Breast epithelium (tissue), 4 donors: ENCODE measurements around the gene COMMD3. TPM values are rescaled to one million over a fixed set of nuclear protein-coding genes. Genes with fewer than 3 reads are reported as not detected.
"Not testable (repeated sequence)": the region's sequence is repeated elsewhere in the genome, so short reads cannot be mapped to it uniquely, and the experiment has no call there.

ENCODE experiments used
- DNase-seq, 2 donors: peaks; one replicate each; pipeline ENCODE4 v3.0.0-alpha.2; 2019; ENCODE audit warnings: low spot score in 2 of 2
- H3K27ac ChIP-seq, 2 donors: fragments of 200-600 bp; sonication (generic) in 1 of 2; one replicate each; pipeline ENCODE4 v1.5.1; 2016 to 2019; ENCODE audit warnings: mild to moderate bottlenecking in 1 of 2
- H3K27me3 ChIP-seq, 2 donors: fragments of 200-600 bp; sonication (generic) in 1 of 2; one replicate each; pipeline versions ENCODE4 v1.5.1 to v1.6.0; 2017 to 2019; ENCODE audit warnings: control low read depth in 1 of 2, mild to moderate bottlenecking in 1 of 2
- H3K36me3 ChIP-seq: fragments of 200-600 bp; one replicate; pipeline ENCODE4 v1.5.1; 2019
- H3K4me1 ChIP-seq, 2 donors: fragments of 200-600 bp; sonication (generic); one replicate each; pipeline ENCODE4 v1.5.1; 2016 to 2019; ENCODE audit warnings: control low read depth in 1 of 2
- H3K4me3 ChIP-seq, 3 donors: fragments of 200-600 bp; sonication (generic); 1 replicate in 2 of 3; 2 replicates in 1 of 3; pipeline ENCODE4 v1.5.1; 2016 to 2019; ENCODE audit warnings: mild to moderate bottlenecking in 3 of 3, moderate library complexity in 2 of 3
- H3K9me3 ChIP-seq, 2 donors: fragments of 200-600 bp; sonication (generic) in 1 of 2; one replicate each; pipeline ENCODE4 v1.5.1; 2016 to 2019; ENCODE audit warnings: control low read depth in 1 of 2
- CTCF ChIP-seq, 3 donors: fragments of 450-650 bp; IDR thresholded peaks; one replicate each; pipeline ENCODE4 v1.5.1; 2016 to 2017; ENCODE audit warnings: antibody characterized with exemption in 3 of 3, mild to moderate bottlenecking in 3 of 3, moderate library complexity in 3 of 3
- POLR2A ChIP-seq: fragments of 450-650 bp; IDR thresholded peaks from one replicate; pipeline ENCODE4 v1.6.1; 2016; ENCODE audit warnings: antibody characterized with exemption, mild to moderate bottlenecking, moderate library complexity
- POLR2AphosphoS5 ChIP-seq, 3 donors: sonication (generic); formaldehyde crosslinking; IDR thresholded peaks; one replicate each; pipeline ENCODE4 v1.6.1; 2017; ENCODE audit warnings: antibody characterized with exemption in 3 of 3
- intact Hi-C: fragments of 100-400 bp; cut with DNase I; formaldehyde crosslinking; loops from one replicate; pipeline ENCODE4 v1.15.1; 2023; ENCODE audit warnings: low total_unique reads
- total RNA-seq, 3 donors: library from RNA; depleted of rRNA; stranded (reverse); fragments of >200 nt; gene quantifications; one replicate each; pipeline ENCODE4 v1.1.0, GENCODE V29; 2016

The COMMD3 gene
- total RNA-seq, 3 donors from 2014 or later: 30.1 to 51.4 (median 35.7) TPM

- Histone ChIP-seq H3K4me1 (no peaks in the 10 kb centered on the region), H3K27me3 (no peaks in the 10 kb centered on the region), H3K36me3 (no peaks in the 10 kb centered on the region), H3K9me3 (no peaks in the 10 kb centered on the region), H3K4me3 (no peak overlapping the region), H3K27ac (no peak overlapping the region)
- DNase-seq: no peak
- TF ChIP-seq POLR2AphosphoS5 (IDR thresholded peaks at IDR 0.05) (no peak), POLR2A (no peak), CTCF (IDR thresholded peaks at IDR 0.05) (no peak)
- intact Hi-C loops: no loop called here
Observed at GRCh38 chr10:22356324-22356873, 40.2 kb downstream of the COMMD3 start.

DNA sequence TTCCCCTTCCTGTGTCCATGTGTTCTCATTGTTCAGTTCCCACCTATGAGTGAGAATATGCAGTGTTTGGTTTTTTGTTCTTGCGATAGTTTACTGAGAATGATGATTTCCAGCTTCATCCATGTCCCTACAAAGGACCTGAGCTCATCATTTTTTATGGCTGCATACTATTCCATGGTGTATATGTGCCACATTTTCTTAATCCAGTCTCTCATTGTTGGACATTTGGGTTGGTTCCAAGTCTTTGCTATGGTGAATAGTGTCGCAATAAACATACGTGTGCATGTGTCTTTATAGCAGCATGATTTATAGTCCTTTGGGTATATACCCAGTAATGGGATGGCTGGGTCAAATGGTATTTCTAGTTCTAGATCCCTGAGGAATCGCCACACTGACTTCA is 41.6 kb downstream of the COMMD3 start:
- H3K36me3 ChIP-seq, H3K4me3 ChIP-seq, H3K9me3 ChIP-seq, H3K4me1 ChIP-seq, DNase-seq, intact Hi-C loops, H3K27ac ChIP-seq, H3K27me3 ChIP-seq: not testable (repeated sequence)

GRCh38 chr10:22363305-22363704 is 47.1 kb downstream of the COMMD3 start:
- Histone ChIP-seq H3K4me1 (no peaks in the 10 kb centered on the region), H3K9me3 (no peaks in the 10 kb centered on the region), H3K27ac (no peak overlapping the region), H3K36me3 (no peaks in the 10 kb centered on the region), H3K4me3 (no peak overlapping the region), H3K27me3 (no peaks in the 10 kb centered on the region)
- intact Hi-C loops: loop anchor here (10.0 kb wide), 1 partner anchor 89 kb away; no protein-coding TSS in a partner anchor
- DNase-seq: no peak
- TF ChIP-seq POLR2AphosphoS5 (IDR thresholded peaks at IDR 0.05) (no peak), POLR2A (no peak), CTCF (IDR thresholded peaks at IDR 0.05) (no peak)

- H3K27me3 ChIP-seq: no peaks in the 10 kb centered on the region
- H3K9me3 ChIP-seq: no peaks in the 10 kb centered on the region
- H3K4me3 ChIP-seq: no peak overlapping the region
Observed at GRCh38 chr10:22364407-22365140, 48.4 kb downstream of the COMMD3 start.

GRCh38 chr10:22365233-22365632 is 49.0 kb downstream of the COMMD3 start:
- Histone ChIP-seq H3K9me3 (no peaks in the 10 kb centered on the region), H3K4me1 (no peaks in the 10 kb centered on the region), H3K4me3 (no peak overlapping the region), H3K27me3 (no peaks in the 10 kb centered on the region), H3K36me3 (no peaks in the 10 kb centered on the region), H3K27ac (no peak overlapping the region)
- DNase-seq: no peak
- intact Hi-C loops: loop anchor here (10.0 kb wide), 1 partner anchor 90 kb away; no protein-coding TSS in a partner anchor
- no peak for TF ChIP-seq POLR2A
- no peak for TF ChIP-seq POLR2AphosphoS5 (IDR thresholded peaks at IDR 0.05)
- no peak for TF ChIP-seq CTCF (IDR thresholded peaks at IDR 0.05)

More at GRCh38 chr10:22364407-22365140, 48.4 kb downstream of the COMMD3 start:
- intact Hi-C loops: loop anchor here (10.0 kb wide), 1 partner anchor 90 kb away; no protein-coding TSS in a partner anchor
- no peaks in the 10 kb centered on the region for H3K36me3 ChIP-seq
- no peak for TF ChIP-seq POLR2A
- TF ChIP-seq POLR2AphosphoS5 (IDR thresholded peaks at IDR 0.05): no peak
- TF ChIP-seq CTCF (IDR thresholded peaks at IDR 0.05): no peak
- no peak for DNase-seq
- H3K4me1 ChIP-seq: no peaks in the 10 kb centered on the region
- H3K27ac ChIP-seq: no peak overlapping the region
